ENCODE data around the gene ZFP3.
"Not testable (repeated sequence)": the region's sequence is repeated elsewhere in the genome, so short reads cannot be mapped to it uniquely, and the experiment has no call there.

GRCh38 chr17:5138198-5138544 is 59.9 kb downstream of the ZFP3 start:
- not testable (repeated sequence) for TF ChIP-seq CTCF, EP300 (IDR thresholded peaks at IDR 0.05)
